Fibroblast of mammary gland (primary cell): Measurements from ENCODE around the gene ZFYVE27.

ENCODE experiments used
- DNase-seq: peaks from one replicate; pipeline ENCODE4 v3.0.0-alpha.2; 2010; ENCODE audit warnings: low read depth
- H3K4me3 ChIP-seq: 2 replicates; pipeline ENCODE4 v1.5.1; 2011; ENCODE audit warnings: low read depth, mild to moderate bottlenecking, low read length, moderate library complexity; ENCODE audit not compliant: control insufficient read depth
- TF ChIP-seq, protein P1 (sequence below): conservative IDR thresholded peaks from 2 replicates; pipeline ENCODE4 v1.5.1; 2011; ENCODE audit warnings: low read depth, low read length, inconsistent platforms; ENCODE audit not compliant: control insufficient read depth, insufficient read depth

Gene ZFYVE27

DNA sequence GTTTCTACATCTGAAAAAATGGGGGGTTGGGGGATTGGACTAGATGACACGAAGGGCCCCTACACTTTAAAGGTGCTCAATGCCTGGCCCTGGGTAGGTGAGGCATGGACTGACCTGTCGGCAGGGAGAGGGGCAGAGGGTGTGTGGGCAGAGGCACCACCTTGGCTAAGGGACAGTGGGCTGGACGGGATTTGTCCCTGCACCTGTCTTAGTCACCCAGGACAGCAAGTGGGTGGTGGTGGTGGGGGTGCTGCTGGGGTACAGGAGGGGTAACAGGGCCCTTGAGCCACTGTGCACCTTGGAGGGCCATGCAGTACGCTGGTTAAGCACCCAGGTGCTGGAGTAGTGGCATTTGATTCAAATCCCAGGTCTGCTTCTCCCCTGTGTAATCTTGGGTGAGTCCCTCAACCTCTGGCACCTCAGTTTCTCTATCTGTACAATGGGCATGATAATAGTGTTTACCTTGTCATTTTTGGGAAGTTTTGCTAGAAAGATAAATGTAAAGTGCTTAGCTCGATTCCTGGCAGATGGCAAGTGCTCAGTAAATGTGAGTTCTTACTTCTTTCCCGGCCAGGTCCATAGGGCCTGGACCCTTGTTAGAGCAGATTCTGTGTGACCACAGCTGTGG lies 53.0 kb downstream of the ZFYVE27 start:
- DNase-seq, result no peak
- TF ChIP-seq, protein P1, sequence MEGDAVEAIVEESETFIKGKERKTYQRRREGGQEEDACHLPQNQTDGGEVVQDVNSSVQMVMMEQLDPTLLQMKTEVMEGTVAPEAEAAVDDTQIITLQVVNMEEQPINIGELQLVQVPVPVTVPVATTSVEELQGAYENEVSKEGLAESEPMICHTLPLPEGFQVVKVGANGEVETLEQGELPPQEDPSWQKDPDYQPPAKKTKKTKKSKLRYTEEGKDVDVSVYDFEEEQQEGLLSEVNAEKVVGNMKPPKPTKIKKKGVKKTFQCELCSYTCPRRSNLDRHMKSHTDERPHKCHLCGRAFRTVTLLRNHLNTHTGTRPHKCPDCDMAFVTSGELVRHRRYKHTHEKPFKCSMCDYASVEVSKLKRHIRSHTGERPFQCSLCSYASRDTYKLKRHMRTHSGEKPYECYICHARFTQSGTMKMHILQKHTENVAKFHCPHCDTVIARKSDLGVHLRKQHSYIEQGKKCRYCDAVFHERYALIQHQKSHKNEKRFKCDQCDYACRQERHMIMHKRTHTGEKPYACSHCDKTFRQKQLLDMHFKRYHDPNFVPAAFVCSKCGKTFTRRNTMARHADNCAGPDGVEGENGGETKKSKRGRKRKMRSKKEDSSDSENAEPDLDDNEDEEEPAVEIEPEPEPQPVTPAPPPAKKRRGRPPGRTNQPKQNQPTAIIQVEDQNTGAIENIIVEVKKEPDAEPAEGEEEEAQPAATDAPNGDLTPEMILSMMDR, result no peak
- H3K4me3 ChIP-seq, result no peak overlapping the region

DNA sequence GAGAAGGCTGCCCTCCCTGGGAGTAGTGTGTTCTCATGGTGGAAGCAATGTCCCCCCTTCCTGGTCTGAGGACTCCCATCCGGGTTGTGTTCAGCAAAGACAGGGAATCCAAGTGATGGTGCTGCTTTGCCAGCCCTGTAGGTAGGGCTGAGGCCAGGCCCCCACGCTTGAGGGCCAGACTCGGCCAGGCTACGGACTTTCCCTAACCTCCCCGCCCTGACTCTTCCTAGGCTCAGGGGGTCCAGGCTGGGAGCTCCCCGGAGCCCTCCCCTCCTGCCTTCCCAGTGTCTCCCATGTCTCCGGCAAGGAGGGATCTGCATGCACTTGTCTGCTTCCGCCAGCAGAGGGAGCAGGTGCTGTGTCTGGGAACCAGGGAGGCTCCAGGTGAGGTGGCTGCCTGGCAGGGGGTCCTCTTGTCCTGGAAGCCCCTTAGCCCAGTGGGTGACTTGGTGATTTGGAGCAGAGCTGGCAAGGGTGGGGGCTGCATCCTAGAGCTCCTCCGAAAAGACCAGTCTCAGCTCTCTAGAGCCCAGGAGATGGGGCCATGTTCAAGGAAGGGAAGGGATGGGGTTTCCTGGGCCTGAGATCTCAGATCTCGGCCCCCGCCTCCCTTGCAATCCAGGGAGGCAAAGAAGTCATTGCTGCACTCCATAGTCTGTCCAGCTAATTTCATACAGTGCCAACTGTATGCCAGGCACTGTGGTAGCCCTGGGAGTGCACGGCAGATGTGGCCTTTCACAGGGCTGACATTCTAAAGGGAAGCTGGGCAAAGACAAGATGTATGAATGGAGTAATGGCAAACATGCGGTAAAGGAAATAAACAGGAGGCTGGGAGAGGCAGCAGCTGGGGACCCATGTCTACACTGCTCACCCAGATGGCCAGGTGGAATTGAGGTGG lies 55.1 kb downstream of the ZFYVE27 start:
- DNase-seq, result peak; percentile 47
- TF ChIP-seq, protein P1, result peak; percentile 88
- no peak overlapping the region for H3K4me3 ChIP-seq

DNA sequence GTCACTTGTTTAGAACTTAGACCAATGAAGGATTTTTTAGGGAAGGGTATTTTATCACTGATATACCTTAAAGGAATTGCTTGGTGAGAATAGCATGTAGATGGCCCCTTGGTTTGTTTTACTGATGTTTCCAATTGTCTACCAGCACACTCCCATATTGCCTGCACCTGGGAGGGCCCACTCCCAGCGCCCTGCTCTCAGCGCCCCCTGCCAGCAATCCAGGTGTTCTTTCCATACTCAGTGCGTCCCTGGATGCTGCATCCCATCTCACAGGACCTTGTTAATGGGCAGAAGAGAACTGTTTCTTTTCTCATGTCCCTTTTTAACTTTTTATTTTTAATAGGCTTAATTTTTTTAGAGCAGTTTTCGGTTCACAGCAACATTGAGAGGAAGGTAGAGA lies 59.0 kb downstream of the ZFYVE27 start:
- DNase-seq, result no peak
- no peak overlapping the region for H3K4me3 ChIP-seq
- TF ChIP-seq, protein P1, result no peak

DNA sequence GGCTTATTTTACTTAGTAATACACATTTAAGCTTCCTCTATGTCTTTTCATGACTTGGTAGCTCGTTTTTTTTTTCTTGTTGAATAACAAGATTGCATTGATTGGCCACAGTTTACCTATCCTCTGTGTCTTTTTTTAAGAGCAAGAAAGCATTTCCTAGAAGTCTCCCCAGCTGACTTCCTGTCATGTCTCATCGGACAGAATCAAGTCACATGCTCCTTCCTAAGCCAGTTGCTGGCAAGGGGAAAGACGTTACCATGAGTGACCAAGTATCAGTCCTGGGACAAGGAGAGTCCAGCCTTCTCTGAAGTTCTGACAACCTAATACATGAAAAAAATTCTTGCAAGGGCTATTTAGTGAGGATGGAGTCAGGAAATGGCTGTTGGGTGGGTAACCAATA lies 59.7 kb downstream of the ZFYVE27 start:
- TF ChIP-seq, protein P1, result no peak
- DNase-seq, result no peak
- no peak overlapping the region for H3K4me3 ChIP-seq

DNA sequence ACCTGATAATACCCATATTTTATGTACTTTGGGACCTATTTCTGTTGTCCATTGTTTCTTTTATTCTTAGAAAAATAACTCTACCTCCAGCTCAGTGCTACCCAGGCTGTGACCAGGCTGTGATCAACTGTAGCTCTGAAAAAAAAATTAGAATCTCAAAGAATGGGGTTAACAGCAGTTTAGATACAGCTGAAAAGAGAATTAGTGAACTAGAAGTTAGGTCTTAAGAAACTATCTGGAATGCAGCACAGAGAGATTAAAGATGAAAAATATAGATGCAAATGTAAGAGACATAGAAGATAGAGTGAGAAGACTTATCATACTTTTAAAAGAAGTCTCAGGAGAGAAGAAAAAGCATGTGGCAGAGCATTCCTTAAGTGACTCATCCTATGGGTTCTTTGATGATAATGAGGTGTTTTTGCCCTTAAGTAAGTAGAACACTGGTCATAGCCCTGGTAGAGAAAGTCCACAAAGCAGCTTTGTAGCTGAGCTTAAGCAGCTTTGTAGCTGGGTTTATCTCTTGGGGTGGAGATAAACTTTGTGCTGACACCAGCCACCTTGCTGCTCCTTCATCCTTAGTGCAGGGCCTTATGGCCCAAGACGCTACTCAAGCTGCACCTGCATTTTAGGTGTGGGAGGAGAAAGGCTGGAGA lies 62.2 kb downstream of the ZFYVE27 start:
- H3K4me3 ChIP-seq, result no peak overlapping the region
- no peak for DNase-seq
- TF ChIP-seq, protein P1, result no peak

DNA sequence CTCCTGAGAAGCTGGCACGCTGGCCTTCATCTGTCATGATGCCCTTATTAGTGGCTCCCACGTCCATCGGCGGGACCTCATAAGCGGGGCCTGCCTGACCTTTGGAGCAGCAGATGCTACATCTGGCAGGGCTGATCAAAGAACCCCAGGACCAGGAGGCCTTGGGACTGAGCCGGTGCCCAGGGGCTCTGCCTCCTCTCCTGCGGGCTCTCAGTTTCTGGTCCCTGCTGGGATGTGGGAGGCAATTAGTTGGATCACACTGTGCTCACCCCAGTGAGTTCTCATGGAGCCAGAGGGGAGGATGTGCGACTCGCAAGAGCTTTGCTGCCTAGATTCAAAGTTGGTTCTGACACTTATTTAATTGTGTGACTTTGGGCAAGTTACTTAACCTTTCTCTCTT lies 63.5 kb downstream of the ZFYVE27 start:
- DNase-seq, result no peak
- TF ChIP-seq, protein P1, result no peak
- no peak overlapping the region for H3K4me3 ChIP-seq
